Astrocyte of the cerebellum (primary cell): Measurements from ENCODE around the gene COQ8A.

Experiments
- DNase-seq: peaks from one replicate; pipeline ENCODE4 v3.0.0-alpha.2; 2011; ENCODE audit warnings: low read depth
- H3K4me3 ChIP-seq: 2 replicates; pipeline ENCODE4 v1.5.1; 2011; ENCODE audit warnings: mild to moderate bottlenecking, low read depth, low read length, moderate library complexity
- in situ Hi-C: cut with HindIII; loops from 2 replicates; pipeline ENCODE4 v1.10.0; 2017; ENCODE audit warnings: low sequenced_read_pairs
- TF ChIP-seq, protein P1 (sequence below): IDR thresholded peaks from 2 replicates; pipeline ENCODE4 v1.5.1; 2012; ENCODE audit warnings: low read length, low read depth, moderate library complexity, mild to moderate bottlenecking; ENCODE audit errors: missing control alignments

COQ8A gene

DNA sequence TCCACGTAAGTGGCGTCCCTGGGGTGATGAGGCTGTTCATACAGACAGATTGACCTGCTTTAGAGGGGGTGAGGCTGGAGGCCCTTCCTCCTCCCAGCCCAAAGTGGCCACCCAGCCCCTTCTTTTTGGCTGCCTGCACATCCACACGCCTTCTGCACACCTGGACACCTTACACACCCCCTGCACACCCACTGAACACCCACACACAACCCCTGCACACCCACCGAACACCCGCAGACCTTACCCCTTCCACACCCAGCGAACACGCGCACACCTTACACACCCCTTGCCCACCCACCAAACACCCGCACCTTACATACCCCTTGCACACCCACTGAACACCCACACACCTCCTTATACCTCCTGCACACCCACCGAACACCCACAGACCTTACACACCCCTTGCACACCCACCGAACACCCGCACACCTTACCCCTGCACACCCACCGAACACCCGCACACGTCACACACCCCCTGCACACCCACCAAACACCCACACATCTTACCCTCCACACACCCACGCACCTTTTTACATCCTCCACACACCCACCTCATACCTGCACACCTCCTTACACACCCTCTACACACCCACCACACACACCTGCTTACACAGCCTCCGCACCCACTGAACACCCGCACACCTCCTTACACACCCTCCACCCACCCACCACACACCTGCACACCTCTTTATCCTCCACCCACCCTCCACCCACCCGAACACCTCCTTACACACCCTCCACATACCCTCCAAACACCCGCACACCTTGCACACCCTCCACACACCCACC lies 37.7 kb downstream of the COQ8A start:
- in situ Hi-C loops = no loop called here
- DNase-seq = no peak
- TF ChIP-seq, protein P1, sequence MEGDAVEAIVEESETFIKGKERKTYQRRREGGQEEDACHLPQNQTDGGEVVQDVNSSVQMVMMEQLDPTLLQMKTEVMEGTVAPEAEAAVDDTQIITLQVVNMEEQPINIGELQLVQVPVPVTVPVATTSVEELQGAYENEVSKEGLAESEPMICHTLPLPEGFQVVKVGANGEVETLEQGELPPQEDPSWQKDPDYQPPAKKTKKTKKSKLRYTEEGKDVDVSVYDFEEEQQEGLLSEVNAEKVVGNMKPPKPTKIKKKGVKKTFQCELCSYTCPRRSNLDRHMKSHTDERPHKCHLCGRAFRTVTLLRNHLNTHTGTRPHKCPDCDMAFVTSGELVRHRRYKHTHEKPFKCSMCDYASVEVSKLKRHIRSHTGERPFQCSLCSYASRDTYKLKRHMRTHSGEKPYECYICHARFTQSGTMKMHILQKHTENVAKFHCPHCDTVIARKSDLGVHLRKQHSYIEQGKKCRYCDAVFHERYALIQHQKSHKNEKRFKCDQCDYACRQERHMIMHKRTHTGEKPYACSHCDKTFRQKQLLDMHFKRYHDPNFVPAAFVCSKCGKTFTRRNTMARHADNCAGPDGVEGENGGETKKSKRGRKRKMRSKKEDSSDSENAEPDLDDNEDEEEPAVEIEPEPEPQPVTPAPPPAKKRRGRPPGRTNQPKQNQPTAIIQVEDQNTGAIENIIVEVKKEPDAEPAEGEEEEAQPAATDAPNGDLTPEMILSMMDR = no peak

DNA sequence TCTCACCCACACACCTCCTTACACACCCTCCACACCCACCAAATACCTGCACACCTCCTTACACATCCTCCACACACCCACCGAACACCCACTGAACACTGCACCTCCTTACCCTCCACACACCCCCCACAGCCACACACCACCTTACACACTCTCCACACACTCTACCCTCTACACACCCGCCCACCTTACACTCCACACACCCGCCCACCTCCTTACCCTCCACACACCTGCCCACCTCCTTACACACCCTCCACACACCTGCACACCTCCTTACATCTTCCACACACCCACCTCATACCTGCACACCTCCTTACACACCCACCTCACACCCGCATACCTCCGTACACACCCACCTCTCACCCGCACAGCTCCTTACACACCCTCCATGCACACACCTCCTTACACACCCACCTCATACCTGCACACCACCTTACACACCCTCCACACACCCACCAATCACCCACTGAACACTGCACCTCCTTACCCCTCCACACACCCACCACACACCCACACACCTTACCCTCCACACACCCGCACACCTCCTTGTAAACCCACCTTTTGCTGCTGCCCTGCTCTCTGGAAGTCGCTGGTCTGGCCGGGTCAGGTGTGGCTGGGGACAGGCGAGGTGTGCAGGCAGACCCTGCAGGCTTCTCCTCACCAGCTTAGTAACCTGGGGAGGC lies 38.5 kb downstream of the COQ8A start:
- no peak for DNase-seq
- in situ Hi-C loops = no loop called here
- H3K4me3 ChIP-seq = no peak overlapping the region
- TF ChIP-seq, protein P1 = no peak

More for the DNA sequence above, 37.7 kb downstream of the COQ8A start:
- no peak overlapping the region for H3K4me3 ChIP-seq

DNA sequence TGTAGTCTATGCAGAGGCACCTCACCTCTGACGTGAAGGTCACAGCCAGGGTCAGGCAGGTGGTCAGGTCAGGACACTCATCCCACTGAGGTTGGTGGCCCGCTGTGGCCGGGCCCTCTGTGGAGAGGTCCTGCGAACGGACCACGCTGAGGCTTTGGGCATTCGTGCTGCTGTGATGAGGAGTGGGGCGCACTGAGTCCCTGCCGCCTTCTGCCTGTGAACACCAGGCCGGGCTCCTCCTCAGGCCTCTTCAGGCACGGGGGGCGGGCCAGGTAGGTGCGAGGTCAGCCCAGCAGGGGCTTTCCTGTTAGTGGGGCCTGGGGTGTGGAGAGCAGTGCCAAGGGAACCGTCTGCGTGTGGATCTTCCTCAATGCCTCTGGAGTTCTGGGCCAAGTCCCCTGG lies 39.0 kb downstream of the COQ8A start:
- in situ Hi-C loops = no loop called here
- no peak for DNase-seq
- no peak overlapping the region for H3K4me3 ChIP-seq
- TF ChIP-seq, protein P1 = no peak

DNA sequence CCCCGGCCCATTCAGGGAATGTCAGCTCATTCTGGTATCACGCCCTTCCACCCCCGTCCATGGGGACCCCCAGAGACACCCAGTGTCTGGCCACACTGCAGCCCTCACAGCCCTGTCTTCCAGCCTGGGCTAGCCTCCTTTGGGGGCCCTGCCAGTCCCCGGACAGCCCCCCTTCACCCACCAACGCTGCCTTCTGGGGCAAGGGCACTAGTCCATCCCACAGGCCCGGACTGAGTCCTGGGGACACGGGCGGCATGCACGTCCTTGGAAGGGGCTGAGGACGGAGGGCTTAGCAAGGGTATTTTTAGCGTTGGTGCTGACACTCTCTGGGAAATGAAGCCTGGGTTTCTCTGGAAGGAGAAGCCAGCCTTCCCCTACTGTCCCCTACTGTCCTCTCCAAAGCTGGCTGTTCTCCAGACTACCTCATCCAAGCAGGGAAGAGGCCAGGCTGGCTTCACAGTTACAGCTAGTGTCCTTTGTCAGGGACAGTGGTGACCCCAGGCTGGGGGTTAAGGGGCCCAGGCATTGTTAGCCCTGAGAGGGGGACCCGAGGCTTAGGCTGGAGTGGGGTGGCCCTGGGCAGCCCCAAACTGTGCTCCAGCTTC lies 39.5 kb downstream of the COQ8A start:
- H3K4me3 ChIP-seq = no peak overlapping the region
- TF ChIP-seq, protein P1 = no peak
- DNase-seq = no peak
- in situ Hi-C loops = no loop called here

DNA sequence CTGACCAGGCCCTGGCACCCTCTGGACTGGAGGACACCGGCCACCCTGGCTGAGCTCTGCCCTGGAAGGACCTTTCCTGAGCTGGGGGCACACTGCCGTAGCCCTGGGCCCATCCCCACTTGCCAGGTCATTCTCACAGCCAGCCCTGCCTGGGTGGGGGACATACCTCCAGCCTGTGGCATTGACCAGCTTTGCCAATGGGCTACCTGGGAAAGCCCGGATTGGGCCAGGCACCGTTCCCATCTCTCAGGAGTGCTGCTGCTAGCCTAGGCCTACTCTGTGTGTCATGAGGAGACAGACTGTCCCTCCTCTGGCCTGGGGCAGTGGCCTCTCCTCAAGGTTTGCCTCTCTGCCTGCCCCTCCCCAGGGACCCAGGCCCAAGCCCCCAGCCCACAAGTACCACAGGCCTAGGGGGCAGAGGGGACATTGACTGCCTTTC lies 40.0 kb downstream of the COQ8A start:
- DNase-seq = no peak
- TF ChIP-seq, protein P1 = no peak
- in situ Hi-C loops = no loop called here
- no peak overlapping the region for H3K4me3 ChIP-seq

DNA sequence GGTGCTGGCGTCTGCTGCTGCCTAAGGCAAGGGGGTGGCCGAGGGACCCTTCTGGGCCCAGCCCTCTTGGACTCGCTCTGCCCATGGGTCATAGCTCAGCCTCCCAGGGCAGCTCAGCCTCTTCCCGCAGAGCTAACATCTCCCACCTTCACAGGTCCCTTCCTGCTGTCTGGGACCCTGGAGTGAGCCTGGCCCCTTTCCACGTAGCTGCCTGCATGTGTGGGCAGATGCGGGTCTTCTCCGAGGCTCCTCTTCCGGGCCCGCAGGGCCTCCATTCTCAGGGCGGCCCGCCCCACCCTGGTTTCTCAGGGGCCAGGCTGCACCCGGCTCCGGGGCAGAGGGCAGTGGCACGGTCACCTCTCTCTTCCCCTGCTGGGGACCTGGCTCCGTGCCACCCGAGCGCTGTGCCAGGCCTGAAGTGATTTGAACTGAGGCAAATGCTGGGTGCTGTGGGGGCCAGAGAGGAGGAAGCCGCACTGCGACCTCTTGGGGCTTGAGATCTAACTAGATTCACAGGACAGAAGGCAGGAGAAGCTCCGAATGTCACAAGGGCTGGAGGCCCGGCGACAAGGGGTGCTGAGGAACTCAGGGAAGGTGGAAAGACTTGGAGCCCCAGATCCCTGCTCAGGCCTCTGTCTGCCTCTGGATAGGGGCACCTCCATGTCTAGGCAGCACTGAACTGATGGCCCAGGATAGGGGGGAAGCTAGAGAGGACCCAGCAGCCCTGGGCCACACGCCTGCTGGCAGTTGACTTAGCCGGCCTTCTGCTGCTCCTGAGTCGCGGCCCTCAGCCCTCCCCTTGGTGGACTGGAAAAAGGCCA lies 40.7 kb downstream of the COQ8A start:
- TF ChIP-seq, protein P1 = no peak
- H3K4me3 ChIP-seq = no peak overlapping the region
- in situ Hi-C loops = no loop called here
- no peak for DNase-seq
